HepG2 (cell line): Measurements from ENCODE around the gene APEX1. TPM values are rescaled to one million over a fixed set of nuclear protein-coding genes. Genes with fewer than 3 reads are reported as not detected.

Source experiments
- ELF3 ChIP-seq: IDR thresholded peaks from 2 replicates; pipeline ENCODE4 v1.6.1; 2016; ENCODE audit warnings: missing genetic modification reagents, missing compliant biosample characterization
- FOXJ3 ChIP-seq: sonication (generic); formaldehyde crosslinking; IDR thresholded peaks from 2 replicates; pipeline ENCODE4 v1.4.0; 2020; ENCODE audit warnings: missing genetic modification reagents, mild to moderate bottlenecking, borderline replicate concordance
- GATAD1 ChIP-seq: IDR thresholded peaks from 2 replicates; pipeline ENCODE4 v1.6.1; 2016; ENCODE audit warnings: missing genetic modification reagents, missing compliant biosample characterization
- KDM4B ChIP-seq: sonication (generic); formaldehyde crosslinking; IDR thresholded peaks from 2 replicates; pipeline ENCODE4 v1.4.0; 2020; ENCODE audit warnings: missing genetic modification reagents
- MAFF ChIP-seq: IDR thresholded peaks from 2 replicates; pipeline ENCODE4 v1.6.1; 2011; ENCODE audit warnings: low read depth, low read length, improper control_type of control experiment
- MED8 ChIP-seq: sonication (generic); formaldehyde crosslinking; IDR thresholded peaks from 2 replicates; pipeline ENCODE4 v1.8.1; 2023; ENCODE audit warnings: mild to moderate bottlenecking, missing genetic modification reagents; ENCODE audit not compliant: insufficient replicate concordance
- SRF ChIP-seq: IDR thresholded peaks from 2 replicates; pipeline ENCODE4 v1.6.1; 2011; ENCODE audit warnings: mild to moderate bottlenecking, low read depth, low read length, moderate library complexity
- XRCC5 ChIP-seq: fragments of 200-400 bp; formaldehyde crosslinking; optimal IDR thresholded peaks from 2 replicates; pipeline ENCODE3; 2017; ENCODE audit warnings: mild to moderate bottlenecking, low read length
- ZNF124 ChIP-seq: sonication (generic); formaldehyde crosslinking; IDR thresholded peaks from 2 replicates; pipeline ENCODE4 v1.4.0; 2020; ENCODE audit warnings: missing genetic modification reagents
- ZNF235 ChIP-seq: sonication (generic); formaldehyde crosslinking; IDR thresholded peaks from 2 replicates; pipeline ENCODE4 v1.8.1; 2023; ENCODE audit warnings: mild to moderate bottlenecking, missing genetic modification reagents, borderline replicate concordance
- ZNF407 ChIP-seq: sonication (generic); formaldehyde crosslinking; IDR thresholded peaks from one replicate; pipeline ENCODE4 v1.5.1; 2020; ENCODE audit warnings: mild to moderate bottlenecking, missing genetic modification reagents; ENCODE audit errors: not compliant biosample characterization
- ZNF724P ChIP-seq: sonication (generic); formaldehyde crosslinking; IDR thresholded peaks from 2 replicates; pipeline ENCODE4 v1.8.0; 2022; ENCODE audit warnings: missing genetic modification reagents, borderline replicate concordance
- ZNF773 ChIP-seq: sonication (generic); formaldehyde crosslinking; IDR thresholded peaks from 2 replicates; pipeline ENCODE4 v1.4.0; 2020; ENCODE audit warnings: missing genetic modification reagents, borderline replicate concordance
- polyA plus RNA-seq, 8 experiments: library from polyadenylated mRNA; depleted of rRNA in 3 of 8; stranded (reverse) in 7 of 8; unstranded in 1 of 8; fragments of >200 nt; fragmentation: Illumina TruSeq in 4 of 8; extraction: Trizol in 4 of 8; gene quantifications; 2 replicates each; pipeline versions ENCODE4 v1.2.1 to v1.2.3, GENCODE V29; 2011 to 2016; ENCODE audit warnings: low read depth in 4 of 8, missing spikeins in 1 of 8, mixed read lengths in 1 of 8; ENCODE audit not compliant: insufficient read depth in 1 of 8
- total RNA-seq, 5 experiments: library from RNA; depleted of rRNA; stranded (reverse); fragments of >200 nt; fragmentation: Illumina TruSeq; extraction: Trizol; gene quantifications; 2 replicates each; pipeline ENCODE4 v1.2.3, GENCODE V29; 2016; ENCODE audit warnings: low read depth in 1 of 5
- TF ChIP-seq, protein P1 (sequence below): sonication (generic); formaldehyde crosslinking; IDR thresholded peaks from 2 replicates; pipeline ENCODE4 v1.4.0; 2020; ENCODE audit warnings: missing genetic modification reagents
- TF ChIP-seq, protein P2 (sequence below): sonication (generic); formaldehyde crosslinking; IDR thresholded peaks from 2 replicates; pipeline ENCODE4 v1.8.0; 2023; ENCODE audit warnings: mild to moderate bottlenecking, missing genetic modification reagents

The APEX1 gene
- total and polyA plus RNA-seq, 2 of the 13 experiments (the other 11 are each of a cell fraction or from before 2014, with no cell fraction given), result 171 to 405 TPM

DNA sequence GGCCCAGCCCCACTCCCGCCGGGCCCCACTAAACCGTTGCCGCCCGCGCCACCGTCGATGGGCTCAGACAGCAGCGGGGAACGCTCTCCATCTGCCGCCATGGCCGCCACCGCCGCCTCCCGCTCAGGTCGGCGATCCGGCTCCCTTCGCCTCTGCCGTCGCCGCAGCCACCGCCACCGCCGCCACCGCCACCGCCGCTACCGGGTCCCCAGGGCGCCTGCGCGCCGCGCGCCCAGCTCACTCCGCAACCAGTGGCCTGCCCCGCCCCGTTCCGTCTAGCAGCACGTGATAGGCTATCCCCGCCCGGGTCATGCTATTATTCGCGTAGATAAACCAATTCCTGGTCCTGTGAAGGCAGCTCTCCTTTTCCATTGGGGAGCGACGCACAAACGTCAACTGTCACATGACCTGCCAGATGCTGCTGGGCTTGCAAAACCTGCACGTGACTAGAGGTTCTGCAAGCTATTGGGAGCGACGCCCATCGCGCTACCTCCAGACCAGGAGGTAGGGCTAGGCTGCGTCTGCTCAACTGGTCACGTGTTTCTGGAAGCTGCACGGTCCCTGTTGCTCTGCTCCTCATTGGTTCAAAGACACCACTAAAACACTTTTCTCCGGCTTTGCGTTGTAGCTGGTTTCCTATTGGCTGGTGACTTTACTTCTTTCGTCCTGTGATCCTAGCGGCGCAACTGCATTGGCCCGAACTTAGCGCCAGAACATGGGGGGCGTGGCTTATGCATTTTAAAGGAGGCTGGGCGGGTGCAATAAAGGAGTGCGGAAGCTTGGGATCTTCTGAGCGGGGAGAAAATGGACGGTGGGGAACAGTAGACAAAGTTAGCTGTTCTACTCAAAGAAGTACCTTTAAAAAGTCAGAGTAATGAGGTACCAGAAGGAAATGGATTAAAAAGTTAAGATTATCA lies 6.5 kb downstream of the APEX1 start, which contains the start of gene PIP4P1 (continued):
- TF ChIP-seq, protein P1, sequence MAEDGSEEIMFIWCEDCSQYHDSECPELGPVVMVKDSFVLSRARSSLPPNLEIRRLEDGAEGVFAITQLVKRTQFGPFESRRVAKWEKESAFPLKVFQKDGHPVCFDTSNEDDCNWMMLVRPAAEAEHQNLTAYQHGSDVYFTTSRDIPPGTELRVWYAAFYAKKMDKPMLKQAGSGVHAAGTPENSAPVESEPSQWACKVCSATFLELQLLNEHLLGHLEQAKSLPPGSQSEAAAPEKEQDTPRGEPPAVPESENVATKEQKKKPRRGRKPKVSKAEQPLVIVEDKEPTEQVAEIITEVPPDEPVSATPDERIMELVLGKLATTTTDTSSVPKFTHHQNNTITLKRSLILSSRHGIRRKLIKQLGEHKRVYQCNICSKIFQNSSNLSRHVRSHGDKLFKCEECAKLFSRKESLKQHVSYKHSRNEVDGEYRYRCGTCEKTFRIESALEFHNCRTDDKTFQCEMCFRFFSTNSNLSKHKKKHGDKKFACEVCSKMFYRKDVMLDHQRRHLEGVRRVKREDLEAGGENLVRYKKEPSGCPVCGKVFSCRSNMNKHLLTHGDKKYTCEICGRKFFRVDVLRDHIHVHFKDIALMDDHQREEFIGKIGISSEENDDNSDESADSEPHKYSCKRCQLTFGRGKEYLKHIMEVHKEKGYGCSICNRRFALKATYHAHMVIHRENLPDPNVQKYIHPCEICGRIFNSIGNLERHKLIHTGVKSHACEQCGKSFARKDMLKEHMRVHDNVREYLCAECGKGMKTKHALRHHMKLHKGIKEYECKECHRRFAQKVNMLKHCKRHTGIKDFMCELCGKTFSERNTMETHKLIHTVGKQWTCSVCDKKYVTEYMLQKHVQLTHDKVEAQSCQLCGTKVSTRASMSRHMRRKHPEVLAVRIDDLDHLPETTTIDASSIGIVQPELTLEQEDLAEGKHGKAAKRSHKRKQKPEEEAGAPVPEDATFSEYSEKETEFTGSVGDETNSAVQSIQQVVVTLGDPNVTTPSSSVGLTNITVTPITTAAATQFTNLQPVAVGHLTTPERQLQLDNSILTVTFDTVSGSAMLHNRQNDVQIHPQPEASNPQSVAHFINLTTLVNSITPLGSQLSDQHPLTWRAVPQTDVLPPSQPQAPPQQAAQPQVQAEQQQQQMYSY (CRISPR knock-in tag), result peak; percentile 49; the same call in 1 of the 2 replicates
- TF ChIP-seq ZNF773 (CRISPR knock-in tag), result 0 out of 2 replicates have a peak, but pooled peaks have one; percentile 44
- peak; percentile 90 for TF ChIP-seq ELF3
- peak; percentile 87 for TF ChIP-seq XRCC5
- TF ChIP-seq MAFF, result peak; percentile 93
- peak; percentile 35 for TF ChIP-seq MED8 (CRISPR knock-in tag)
- TF ChIP-seq ZNF235 (CRISPR knock-in tag), result 0 out of 2 replicates have a peak, but pooled peaks have one; percentile 20
- TF ChIP-seq SRF, result no peak
- TF ChIP-seq ZNF724P (CRISPR knock-in tag), result peak; percentile 94; the same call in 1 of the 2 replicates
- TF ChIP-seq, protein P2, sequence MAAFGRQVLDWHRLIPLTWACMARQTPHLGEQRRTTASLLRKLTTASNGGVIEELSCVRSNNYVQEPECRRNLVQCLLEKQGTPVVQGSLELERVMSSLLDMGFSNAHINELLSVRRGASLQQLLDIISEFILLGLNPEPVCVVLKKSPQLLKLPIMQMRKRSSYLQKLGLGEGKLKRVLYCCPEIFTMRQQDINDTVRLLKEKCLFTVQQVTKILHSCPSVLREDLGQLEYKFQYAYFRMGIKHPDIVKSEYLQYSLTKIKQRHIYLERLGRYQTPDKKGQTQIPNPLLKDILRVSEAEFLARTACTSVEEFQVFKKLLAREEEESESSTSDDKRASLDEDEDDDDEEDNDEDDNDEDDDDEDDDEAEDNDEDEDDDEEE (CRISPR knock-in tag), result 0 out of 2 replicates have a peak, but pooled peaks have one; percentile 27
- peak; percentile 71 for TF ChIP-seq ZNF407 (CRISPR knock-in tag)
- TF ChIP-seq GATAD1 (CRISPR knock-in tag), result peak; percentile 97
- TF ChIP-seq ZNF124 (CRISPR knock-in tag), result peak; percentile 74; the same call in 1 of the 2 replicates
- TF ChIP-seq KDM4B (CRISPR knock-in tag), result no peak
- TF ChIP-seq FOXJ3 (CRISPR knock-in tag), result 0 out of 2 replicates have a peak, but pooled peaks have one; percentile 54
